CD8-positive, alpha-beta memory T cell (primary cell): ENCODE measurements around the gene HBS1L. TPM values are rescaled to one million over a fixed set of nuclear protein-coding genes. Genes with fewer than 3 reads are reported as not detected.

ENCODE experiments used
- CTCF ChIA-PET: fragments of 350-600 bp; sonication (Branson Sonifier 250); formaldehyde crosslinking; loops from one replicate; lab custom pipeline; 2021; ENCODE audit warnings: antibody characterized with exemption; lab: Charles Lee
- POLR2A ChIA-PET: fragments of 350-600 bp; sonication (Branson Sonifier 250); formaldehyde crosslinking; loops from one replicate; lab custom pipeline; 2021; ENCODE audit warnings: antibody characterized with exemption; lab: Charles Lee
- DNase-seq, 5 donors: peaks; one replicate each; pipeline versions ENCODE4 v3.0.0 to v3.0.0-alpha.2; 2020 to 2022; ENCODE audit warnings: mixed read lengths in 1 of 5
- H3K27ac ChIP-seq: one replicate; pipeline ENCODE4 v1.7.0; 2013; ENCODE audit warnings: low read depth, mild to moderate bottlenecking, low read length, moderate library complexity
- H3K27me3 ChIP-seq: 2 replicates; pipeline ENCODE4 v1.7.0; 2013; ENCODE audit warnings: low read length, mild to moderate bottlenecking; ENCODE audit not compliant: insufficient read depth, poor library complexity, severe bottlenecking
- H3K36me3 ChIP-seq: 2 replicates; pipeline ENCODE4 v1.7.0; 2013; ENCODE audit warnings: mild to moderate bottlenecking, low read length, moderate library complexity; ENCODE audit not compliant: insufficient read depth
- H3K4me1 ChIP-seq: 2 replicates; pipeline ENCODE4 v1.7.0; 2013; ENCODE audit warnings: mild to moderate bottlenecking, low read length, moderate library complexity; ENCODE audit not compliant: insufficient read depth
- H3K4me3 ChIP-seq: 2 replicates; pipeline ENCODE4 v1.7.0; 2013; ENCODE audit warnings: mild to moderate bottlenecking, low read length
- H3K9me3 ChIP-seq: 2 replicates; pipeline ENCODE4 v1.7.0; 2013; ENCODE audit warnings: mild to moderate bottlenecking, low read length
- H3K27ac Mint-ChIP-seq, 8 donors: one replicate each; pipeline ENCODE4 v1.8.0; 2020 to 2021; ENCODE audit warnings: mixed read lengths in 8 of 8, mild to moderate bottlenecking in 6 of 8, inconsistent platforms in 3 of 8, moderate library complexity in 3 of 8
- H3K27me3 Mint-ChIP-seq, 2 donors: one replicate each; pipeline ENCODE4 v1.8.0; 2020 to 2021; ENCODE audit warnings: mixed read lengths in 2 of 2, mild to moderate bottlenecking in 1 of 2, moderate library complexity in 1 of 2
- H3K36me3 Mint-ChIP-seq, 3 donors: one replicate each; pipeline ENCODE4 v1.8.0; 2020 to 2021; ENCODE audit warnings: mixed read lengths in 3 of 3, inconsistent platforms in 1 of 3, mild to moderate bottlenecking in 1 of 3
- H3K4me1 Mint-ChIP-seq, 3 donors: one replicate each; pipeline ENCODE4 v1.8.0; 2020 to 2021; ENCODE audit warnings: mixed read lengths in 3 of 3, inconsistent platforms in 1 of 3, mild to moderate bottlenecking in 1 of 3
- H3K4me3 Mint-ChIP-seq, 7 donors: one replicate each; pipeline ENCODE4 v1.8.0; 2020 to 2021; ENCODE audit warnings: mixed read lengths in 7 of 7, mild to moderate bottlenecking in 6 of 7, moderate library complexity in 4 of 7, inconsistent platforms in 2 of 7
- H3K9me3 Mint-ChIP-seq, 5 donors: one replicate each; pipeline ENCODE4 v1.8.0; 2020 to 2022; ENCODE audit warnings: mixed read lengths in 5 of 5, mild to moderate bottlenecking in 3 of 5, moderate library complexity in 2 of 5, inconsistent platforms in 1 of 5
- polyA plus RNA-seq: library from polyadenylated mRNA; unstranded; fragments of 300-500 nt; fragmentation: Illumina TruSeq; gene quantifications from one replicate; pipeline ENCODE4 v1.2.3, GENCODE V29; 2021
- total RNA-seq, 2 experiments: library from RNA; stranded (reverse); gene quantifications; one replicate each; pipeline ENCODE4 v1.2.3, GENCODE V29; 2021

The HBS1L gene
- total and polyA plus RNA-seq, 3 experiments from 2014 or later: 45.6 to 147 (median 145) TPM

- Mint-ChIP-seq H3K36me3 (peaks cover 19 to 74% (median 45%) of the 10 kb centered on the region in 3 donors), H3K4me3 (no peak overlapping the region), H3K27me3 (no peaks in the 10 kb centered on the region), H3K4me1 (peaks cover 17 to 35% (median 27%) of the 10 kb centered on the region in 3 donors), H3K9me3 (no peaks in the 10 kb centered on the region), H3K27ac (peak overlapping the region in 4 of 8 donors; percentile 7 to 29 (median 10))
- H3K4me1 ChIP-seq: no peaks in the 10 kb centered on the region
- H3K9me3 ChIP-seq: no peaks in the 10 kb centered on the region
- CTCF ChIA-PET: no interaction called here
- H3K27ac ChIP-seq: no peak overlapping the region
- peaks cover 14% of the 10 kb centered on the region for H3K36me3 ChIP-seq
- no peaks in the 10 kb centered on the region for H3K27me3 ChIP-seq
- no peak overlapping the region for H3K4me3 ChIP-seq
- POLR2A ChIA-PET: no interaction called here
- no peak for DNase-seq
These were observed 75.5 kb downstream of the HBS1L start for GRCh38 chr6:134979142-134979541.

- H3K4me3 Mint-ChIP-seq: no peak overlapping the region
- ChIA-PET CTCF (no interaction called here), POLR2A (no interaction called here)
- H3K9me3 Mint-ChIP-seq: no peaks in the 10 kb centered on the region
- H3K4me1 Mint-ChIP-seq: peaks cover 3 to 13% (median 9%) of the 10 kb centered on the region in 3 donors
- H3K9me3 ChIP-seq: no peaks in the 10 kb centered on the region
- H3K27me3 ChIP-seq: no peaks in the 10 kb centered on the region
- H3K36me3 Mint-ChIP-seq: peaks cover 11 to 78% (median 47%) of the 10 kb centered on the region in 3 donors
- no peak for DNase-seq
- H3K27ac Mint-ChIP-seq: no peak overlapping the region
- no peak overlapping the region for H3K27ac ChIP-seq
- H3K4me1 ChIP-seq: no peaks in the 10 kb centered on the region
- H3K4me3 ChIP-seq: no peak overlapping the region
- H3K27me3 Mint-ChIP-seq: no peaks in the 10 kb centered on the region
- peaks cover 7% of the 10 kb centered on the region for H3K36me3 ChIP-seq
These were observed 80.3 kb downstream of the HBS1L start for GRCh38 chr6:134974370-134974769.

- Mint-ChIP-seq H3K36me3 (peaks cover 7 to 81% (median 32%) of the 10 kb centered on the region in 3 donors), H3K4me3 (no peak overlapping the region), H3K27me3 (no peaks in the 10 kb centered on the region), H3K9me3 (no peaks in the 10 kb centered on the region), H3K4me1 (no peaks in the 10 kb centered on the region), H3K27ac (no peak overlapping the region)
- H3K27me3 ChIP-seq: no peaks in the 10 kb centered on the region
- no peak overlapping the region for H3K4me3 ChIP-seq
- no peaks in the 10 kb centered on the region for H3K4me1 ChIP-seq
- H3K27ac ChIP-seq: no peak overlapping the region
- CTCF ChIA-PET: no interaction called here
- DNase-seq: no peak
- POLR2A ChIA-PET: no interaction called here
- H3K9me3 ChIP-seq: no peaks in the 10 kb centered on the region
- H3K36me3 ChIP-seq: peaks cover 18% of the 10 kb centered on the region
These were observed 86.9 kb downstream of the HBS1L start for GRCh38 chr6:134967711-134968110.

GRCh38 chr6:134964451-134965203 is 90.0 kb downstream of the HBS1L start:
- no peak for DNase-seq
- H3K4me3 ChIP-seq: no peak overlapping the region
- ChIA-PET CTCF (no interaction called here), POLR2A (no interaction called here)
- H3K4me1 ChIP-seq: no peaks in the 10 kb centered on the region
- H3K27ac ChIP-seq: no peak overlapping the region
- no peaks in the 10 kb centered on the region for H3K9me3 ChIP-seq
- peaks cover 0 to 19% (median 2%) of the 10 kb centered on the region in 5 donors for H3K9me3 Mint-ChIP-seq
- H3K4me1 Mint-ChIP-seq: no peaks in the 10 kb centered on the region
- H3K36me3 ChIP-seq: peaks cover 23% of the 10 kb centered on the region
- no peaks in the 10 kb centered on the region for H3K27me3 ChIP-seq
- H3K27ac Mint-ChIP-seq: no peak overlapping the region
- peaks cover 23 to 78% (median 37%) of the 10 kb centered on the region in 3 donors for H3K36me3 Mint-ChIP-seq
- no peak overlapping the region for H3K4me3 Mint-ChIP-seq
- no peaks in the 10 kb centered on the region for H3K27me3 Mint-ChIP-seq

GRCh38 chr6:134962421-134962820 is 92.2 kb downstream of the HBS1L start:
- H3K9me3 ChIP-seq: no peaks in the 10 kb centered on the region
- no peaks in the 10 kb centered on the region for H3K27me3 ChIP-seq
- H3K9me3 Mint-ChIP-seq: peaks cover 0 to 21% (median 4%) of the 10 kb centered on the region in 5 donors
- H3K27ac Mint-ChIP-seq: no peak overlapping the region
- H3K4me3 Mint-ChIP-seq: no peak overlapping the region
- ChIA-PET POLR2A (no interaction called here), CTCF (no interaction called here)
- H3K27ac ChIP-seq: no peak overlapping the region
- peaks cover 23% of the 10 kb centered on the region for H3K36me3 ChIP-seq
- DNase-seq: no peak
- no peak overlapping the region for H3K4me3 ChIP-seq
- no peaks in the 10 kb centered on the region for H3K4me1 Mint-ChIP-seq
- no peaks in the 10 kb centered on the region for H3K27me3 Mint-ChIP-seq
- H3K36me3 Mint-ChIP-seq: peaks cover 26 to 70% (median 34%) of the 10 kb centered on the region in 3 donors
- no peaks in the 10 kb centered on the region for H3K4me1 ChIP-seq

- Mint-ChIP-seq H3K9me3 (peaks cover 0 to 21% (median 4%) of the 10 kb centered on the region in 5 donors), H3K27ac (no peak overlapping the region), H3K4me3 (no peak overlapping the region), H3K4me1 (no peaks in the 10 kb centered on the region), H3K36me3 (peaks cover 26 to 60% (median 28%) of the 10 kb centered on the region in 3 donors), H3K27me3 (no peaks in the 10 kb centered on the region)
- POLR2A ChIA-PET: no interaction called here
- H3K27ac ChIP-seq: no peak overlapping the region
- no peaks in the 10 kb centered on the region for H3K4me1 ChIP-seq
- no peak for DNase-seq
- no peak overlapping the region for H3K4me3 ChIP-seq
- peaks cover 23% of the 10 kb centered on the region for H3K36me3 ChIP-seq
- CTCF ChIA-PET: no interaction called here
- no peaks in the 10 kb centered on the region for H3K27me3 ChIP-seq
- no peaks in the 10 kb centered on the region for H3K9me3 ChIP-seq
These were observed 93.3 kb downstream of the HBS1L start for GRCh38 chr6:134961366-134961765.

GRCh38 chr6:134959603-134960002 is 95.0 kb downstream of the HBS1L start:
- peaks cover 14% of the 10 kb centered on the region for H3K36me3 ChIP-seq
- no peaks in the 10 kb centered on the region for H3K9me3 ChIP-seq
- peaks cover 0 to 21% (median 4%) of the 10 kb centered on the region in 5 donors for H3K9me3 Mint-ChIP-seq
- H3K4me3 ChIP-seq: no peak overlapping the region
- ChIA-PET POLR2A (interaction anchor here (0.6 kb wide), 1 partner anchor 74 kb away, joined by 3 read pairs; no protein-coding TSS in a partner anchor), CTCF (interaction anchor here (1.3 kb wide), 1 partner anchor 224 kb away, joined by 3 read pairs; no protein-coding TSS in a partner anchor)
- no peak for DNase-seq
- H3K4me3 Mint-ChIP-seq: no peak overlapping the region
- H3K4me1 Mint-ChIP-seq: no peaks in the 10 kb centered on the region
- no peaks in the 10 kb centered on the region for H3K27me3 Mint-ChIP-seq
- no peaks in the 10 kb centered on the region for H3K4me1 ChIP-seq
- H3K36me3 Mint-ChIP-seq: peaks cover 19 to 45% (median 23%) of the 10 kb centered on the region in 3 donors
- no peaks in the 10 kb centered on the region for H3K27me3 ChIP-seq
- H3K27ac Mint-ChIP-seq: no peak overlapping the region
- H3K27ac ChIP-seq: no peak overlapping the region

- Mint-ChIP-seq H3K9me3 (peaks cover 0 to 19% (median 4%) of the 10 kb centered on the region in 5 donors), H3K4me1 (no peaks in the 10 kb centered on the region), H3K36me3 (peaks cover 12 to 20% (median 15%) of the 10 kb centered on the region in 3 donors), H3K27ac (no peak overlapping the region), H3K27me3 (no peaks in the 10 kb centered on the region), H3K4me3 (no peak overlapping the region)
- no peak overlapping the region for H3K27ac ChIP-seq
- H3K4me1 ChIP-seq: no peaks in the 10 kb centered on the region
- H3K9me3 ChIP-seq: no peaks in the 10 kb centered on the region
- peaks cover 5% of the 10 kb centered on the region for H3K36me3 ChIP-seq
- no peak overlapping the region for H3K4me3 ChIP-seq
- H3K27me3 ChIP-seq: no peaks in the 10 kb centered on the region
- no peak for DNase-seq
- CTCF ChIA-PET: interaction anchor here (1.9 kb wide), 1 partner anchor 15 kb away, joined by 5 read pairs; no protein-coding TSS in a partner anchor
- POLR2A ChIA-PET: no interaction called here
These were observed 97.9 kb downstream of the HBS1L start for GRCh38 chr6:134956676-134957075.
